Measurements from ENCODE around the gene PLEKHO2. TPM values are rescaled to one million over a fixed set of nuclear protein-coding genes. Genes with fewer than 3 reads are reported as not detected.
A peak's percentile ranks its signal among the peaks of the same experiment; 100 is the strongest.

Gene PLEKHO2
- total and polyA plus RNA-seq, 2 experiments from 2014 or later: 9.0 to 29.4 TPM

DNA sequence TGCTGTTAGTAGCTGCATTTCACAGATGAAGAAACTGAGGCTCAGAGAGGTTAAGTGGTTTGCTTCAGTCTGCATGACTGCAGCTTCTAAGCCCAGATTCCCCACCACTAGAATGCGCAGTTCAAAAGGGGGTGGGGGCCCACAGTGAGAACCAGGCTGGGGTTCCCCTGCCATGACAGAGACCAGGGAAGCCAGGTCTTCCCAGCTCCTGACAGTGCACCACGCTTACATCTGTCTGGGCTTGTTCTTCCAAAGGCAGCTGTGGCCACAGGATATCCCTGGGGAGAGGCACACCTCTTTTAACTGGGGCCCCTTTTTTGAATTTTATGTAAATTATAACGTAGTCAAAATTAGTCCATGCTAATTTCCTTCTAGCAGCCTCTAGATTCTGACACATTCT lies 5.3 kb downstream of the PLEKHO2 start (continued):
- TF ChIP-seq ZNF331 (CRISPR knock-in tag; IDR thresholded peaks at IDR 0.05; ENCODE audit: low read depth) (no peak), EZH2 (IDR thresholded peaks at IDR 0.05; ENCODE audit: low read depth, unreplicated experiment) (no peak), NANOG (IDR thresholded peaks at IDR 0.05; ENCODE audit: borderline replicate concordance) (no peak), ZNF114 (CRISPR knock-in tag; IDR thresholded peaks at IDR 0.05) (no peak), CREB1 (CRISPR knock-in tag; IDR thresholded peaks at IDR 0.05; ENCODE audit: low read depth) (no peak), JUNB (IDR thresholded peaks at IDR 0.05; ENCODE audit: unreplicated experiment) (no peak)
- TF ChIP-seq, protein P1, sequence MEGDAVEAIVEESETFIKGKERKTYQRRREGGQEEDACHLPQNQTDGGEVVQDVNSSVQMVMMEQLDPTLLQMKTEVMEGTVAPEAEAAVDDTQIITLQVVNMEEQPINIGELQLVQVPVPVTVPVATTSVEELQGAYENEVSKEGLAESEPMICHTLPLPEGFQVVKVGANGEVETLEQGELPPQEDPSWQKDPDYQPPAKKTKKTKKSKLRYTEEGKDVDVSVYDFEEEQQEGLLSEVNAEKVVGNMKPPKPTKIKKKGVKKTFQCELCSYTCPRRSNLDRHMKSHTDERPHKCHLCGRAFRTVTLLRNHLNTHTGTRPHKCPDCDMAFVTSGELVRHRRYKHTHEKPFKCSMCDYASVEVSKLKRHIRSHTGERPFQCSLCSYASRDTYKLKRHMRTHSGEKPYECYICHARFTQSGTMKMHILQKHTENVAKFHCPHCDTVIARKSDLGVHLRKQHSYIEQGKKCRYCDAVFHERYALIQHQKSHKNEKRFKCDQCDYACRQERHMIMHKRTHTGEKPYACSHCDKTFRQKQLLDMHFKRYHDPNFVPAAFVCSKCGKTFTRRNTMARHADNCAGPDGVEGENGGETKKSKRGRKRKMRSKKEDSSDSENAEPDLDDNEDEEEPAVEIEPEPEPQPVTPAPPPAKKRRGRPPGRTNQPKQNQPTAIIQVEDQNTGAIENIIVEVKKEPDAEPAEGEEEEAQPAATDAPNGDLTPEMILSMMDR (conservative IDR thresholded peaks at IDR 0.05; ENCODE audit: low read depth in 2 of 2): no peak

DNA sequence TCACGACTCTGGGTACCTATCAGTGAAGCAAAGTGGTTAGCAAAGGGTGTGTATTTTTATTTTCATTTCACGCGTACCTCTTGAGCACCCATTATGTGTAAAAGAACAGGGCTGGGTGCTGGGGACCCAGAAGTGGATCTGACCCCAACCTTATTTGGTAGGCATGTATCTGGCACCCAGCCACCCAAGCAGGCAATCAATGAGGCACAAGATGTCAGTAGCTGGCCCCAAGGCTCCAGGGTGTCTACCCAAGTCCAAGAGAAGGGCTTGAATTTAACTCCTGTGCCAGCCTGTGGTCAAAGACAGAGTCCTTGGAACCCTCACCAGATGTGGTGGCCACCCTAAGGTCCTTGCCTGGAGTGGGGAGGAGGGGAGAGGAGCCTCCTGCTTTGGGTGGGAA lies 5.7 kb downstream of the PLEKHO2 start:
- peak overlapping the region; percentile 75 for H3K27ac Mint-ChIP-seq
- H3F3A ChIP-seq (replicated peaks; ENCODE audit: low read depth): peaks cover 26% of the 10 kb centered on the region
- H3K9me3 Mint-ChIP-seq: no peaks in the 10 kb centered on the region
- H3K4me3 ChIP-seq: no peak overlapping the region
- H3K27ac ChIP-seq (ENCODE audit: low read depth): no peak overlapping the region
- peaks cover 13% of the 10 kb centered on the region; the same call in 1 of the 2 replicates for H3K36me3 ChIP-seq (ENCODE audit: insufficient read depth)
- ATAC-seq: no peak
- peaks cover 72% of the 10 kb centered on the region for H3K4me1 Mint-ChIP-seq
- H3K4me3 Mint-ChIP-seq: no peak overlapping the region
- no peaks in the 10 kb centered on the region for H3K9me2 ChIP-seq (ENCODE audit: insufficient read depth)
- peaks cover 9% of the 10 kb centered on the region for H3K27me3 Mint-ChIP-seq (ENCODE audit: insufficient read depth, low read depth, poor library complexity)
- no peaks in the 10 kb centered on the region for H3K27me3 ChIP-seq (ENCODE audit: insufficient read depth)
- peaks cover 93% of the 10 kb centered on the region for H3K79me2 ChIP-seq (replicated peaks; ENCODE audit: insufficient read depth)
- H4K20me1 ChIP-seq (replicated peaks; ENCODE audit: insufficient read depth): peaks cover 87% of the 10 kb centered on the region
- peaks cover 75% of the 10 kb centered on the region for H3K4me1 ChIP-seq (ENCODE audit: insufficient read depth)
- 0 out of 2 replicates have a peak overlapping the region, but pooled peaks have one; percentile 38 for H3K4me2 ChIP-seq
- peaks cover 35% of the 10 kb centered on the region for H3K36me3 Mint-ChIP-seq (ENCODE audit: low read depth)
- no peak for DNase-seq (ENCODE audit: low spot score)
- H2AFZ ChIP-seq: no peak overlapping the region
- TF ChIP-seq NANOG (IDR thresholded peaks at IDR 0.05; ENCODE audit: borderline replicate concordance) (no peak), ZNF114 (CRISPR knock-in tag; IDR thresholded peaks at IDR 0.05) (no peak), POLR2AphosphoS5 (IDR thresholded peaks at IDR 0.05; ENCODE audit: low read depth) (no peak), CREB1 (CRISPR knock-in tag; IDR thresholded peaks at IDR 0.05; ENCODE audit: low read depth) (no peak), ZNF331 (CRISPR knock-in tag; IDR thresholded peaks at IDR 0.05; ENCODE audit: low read depth) (no peak), STAT1 (IDR thresholded peaks at IDR 0.05; ENCODE audit: unreplicated experiment) (no peak)
- TF ChIP-seq, protein P2, sequence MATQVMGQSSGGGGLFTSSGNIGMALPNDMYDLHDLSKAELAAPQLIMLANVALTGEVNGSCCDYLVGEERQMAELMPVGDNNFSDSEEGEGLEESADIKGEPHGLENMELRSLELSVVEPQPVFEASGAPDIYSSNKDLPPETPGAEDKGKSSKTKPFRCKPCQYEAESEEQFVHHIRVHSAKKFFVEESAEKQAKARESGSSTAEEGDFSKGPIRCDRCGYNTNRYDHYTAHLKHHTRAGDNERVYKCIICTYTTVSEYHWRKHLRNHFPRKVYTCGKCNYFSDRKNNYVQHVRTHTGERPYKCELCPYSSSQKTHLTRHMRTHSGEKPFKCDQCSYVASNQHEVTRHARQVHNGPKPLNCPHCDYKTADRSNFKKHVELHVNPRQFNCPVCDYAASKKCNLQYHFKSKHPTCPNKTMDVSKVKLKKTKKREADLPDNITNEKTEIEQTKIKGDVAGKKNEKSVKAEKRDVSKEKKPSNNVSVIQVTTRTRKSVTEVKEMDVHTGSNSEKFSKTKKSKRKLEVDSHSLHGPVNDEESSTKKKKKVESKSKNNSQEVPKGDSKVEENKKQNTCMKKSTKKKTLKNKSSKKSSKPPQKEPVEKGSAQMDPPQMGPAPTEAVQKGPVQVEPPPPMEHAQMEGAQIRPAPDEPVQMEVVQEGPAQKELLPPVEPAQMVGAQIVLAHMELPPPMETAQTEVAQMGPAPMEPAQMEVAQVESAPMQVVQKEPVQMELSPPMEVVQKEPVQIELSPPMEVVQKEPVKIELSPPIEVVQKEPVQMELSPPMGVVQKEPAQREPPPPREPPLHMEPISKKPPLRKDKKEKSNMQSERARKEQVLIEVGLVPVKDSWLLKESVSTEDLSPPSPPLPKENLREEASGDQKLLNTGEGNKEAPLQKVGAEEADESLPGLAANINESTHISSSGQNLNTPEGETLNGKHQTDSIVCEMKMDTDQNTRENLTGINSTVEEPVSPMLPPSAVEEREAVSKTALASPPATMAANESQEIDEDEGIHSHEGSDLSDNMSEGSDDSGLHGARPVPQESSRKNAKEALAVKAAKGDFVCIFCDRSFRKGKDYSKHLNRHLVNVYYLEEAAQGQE (IDR thresholded peaks at IDR 0.05; ENCODE audit: unreplicated experiment): no peak
- TF ChIP-seq, protein P3, sequence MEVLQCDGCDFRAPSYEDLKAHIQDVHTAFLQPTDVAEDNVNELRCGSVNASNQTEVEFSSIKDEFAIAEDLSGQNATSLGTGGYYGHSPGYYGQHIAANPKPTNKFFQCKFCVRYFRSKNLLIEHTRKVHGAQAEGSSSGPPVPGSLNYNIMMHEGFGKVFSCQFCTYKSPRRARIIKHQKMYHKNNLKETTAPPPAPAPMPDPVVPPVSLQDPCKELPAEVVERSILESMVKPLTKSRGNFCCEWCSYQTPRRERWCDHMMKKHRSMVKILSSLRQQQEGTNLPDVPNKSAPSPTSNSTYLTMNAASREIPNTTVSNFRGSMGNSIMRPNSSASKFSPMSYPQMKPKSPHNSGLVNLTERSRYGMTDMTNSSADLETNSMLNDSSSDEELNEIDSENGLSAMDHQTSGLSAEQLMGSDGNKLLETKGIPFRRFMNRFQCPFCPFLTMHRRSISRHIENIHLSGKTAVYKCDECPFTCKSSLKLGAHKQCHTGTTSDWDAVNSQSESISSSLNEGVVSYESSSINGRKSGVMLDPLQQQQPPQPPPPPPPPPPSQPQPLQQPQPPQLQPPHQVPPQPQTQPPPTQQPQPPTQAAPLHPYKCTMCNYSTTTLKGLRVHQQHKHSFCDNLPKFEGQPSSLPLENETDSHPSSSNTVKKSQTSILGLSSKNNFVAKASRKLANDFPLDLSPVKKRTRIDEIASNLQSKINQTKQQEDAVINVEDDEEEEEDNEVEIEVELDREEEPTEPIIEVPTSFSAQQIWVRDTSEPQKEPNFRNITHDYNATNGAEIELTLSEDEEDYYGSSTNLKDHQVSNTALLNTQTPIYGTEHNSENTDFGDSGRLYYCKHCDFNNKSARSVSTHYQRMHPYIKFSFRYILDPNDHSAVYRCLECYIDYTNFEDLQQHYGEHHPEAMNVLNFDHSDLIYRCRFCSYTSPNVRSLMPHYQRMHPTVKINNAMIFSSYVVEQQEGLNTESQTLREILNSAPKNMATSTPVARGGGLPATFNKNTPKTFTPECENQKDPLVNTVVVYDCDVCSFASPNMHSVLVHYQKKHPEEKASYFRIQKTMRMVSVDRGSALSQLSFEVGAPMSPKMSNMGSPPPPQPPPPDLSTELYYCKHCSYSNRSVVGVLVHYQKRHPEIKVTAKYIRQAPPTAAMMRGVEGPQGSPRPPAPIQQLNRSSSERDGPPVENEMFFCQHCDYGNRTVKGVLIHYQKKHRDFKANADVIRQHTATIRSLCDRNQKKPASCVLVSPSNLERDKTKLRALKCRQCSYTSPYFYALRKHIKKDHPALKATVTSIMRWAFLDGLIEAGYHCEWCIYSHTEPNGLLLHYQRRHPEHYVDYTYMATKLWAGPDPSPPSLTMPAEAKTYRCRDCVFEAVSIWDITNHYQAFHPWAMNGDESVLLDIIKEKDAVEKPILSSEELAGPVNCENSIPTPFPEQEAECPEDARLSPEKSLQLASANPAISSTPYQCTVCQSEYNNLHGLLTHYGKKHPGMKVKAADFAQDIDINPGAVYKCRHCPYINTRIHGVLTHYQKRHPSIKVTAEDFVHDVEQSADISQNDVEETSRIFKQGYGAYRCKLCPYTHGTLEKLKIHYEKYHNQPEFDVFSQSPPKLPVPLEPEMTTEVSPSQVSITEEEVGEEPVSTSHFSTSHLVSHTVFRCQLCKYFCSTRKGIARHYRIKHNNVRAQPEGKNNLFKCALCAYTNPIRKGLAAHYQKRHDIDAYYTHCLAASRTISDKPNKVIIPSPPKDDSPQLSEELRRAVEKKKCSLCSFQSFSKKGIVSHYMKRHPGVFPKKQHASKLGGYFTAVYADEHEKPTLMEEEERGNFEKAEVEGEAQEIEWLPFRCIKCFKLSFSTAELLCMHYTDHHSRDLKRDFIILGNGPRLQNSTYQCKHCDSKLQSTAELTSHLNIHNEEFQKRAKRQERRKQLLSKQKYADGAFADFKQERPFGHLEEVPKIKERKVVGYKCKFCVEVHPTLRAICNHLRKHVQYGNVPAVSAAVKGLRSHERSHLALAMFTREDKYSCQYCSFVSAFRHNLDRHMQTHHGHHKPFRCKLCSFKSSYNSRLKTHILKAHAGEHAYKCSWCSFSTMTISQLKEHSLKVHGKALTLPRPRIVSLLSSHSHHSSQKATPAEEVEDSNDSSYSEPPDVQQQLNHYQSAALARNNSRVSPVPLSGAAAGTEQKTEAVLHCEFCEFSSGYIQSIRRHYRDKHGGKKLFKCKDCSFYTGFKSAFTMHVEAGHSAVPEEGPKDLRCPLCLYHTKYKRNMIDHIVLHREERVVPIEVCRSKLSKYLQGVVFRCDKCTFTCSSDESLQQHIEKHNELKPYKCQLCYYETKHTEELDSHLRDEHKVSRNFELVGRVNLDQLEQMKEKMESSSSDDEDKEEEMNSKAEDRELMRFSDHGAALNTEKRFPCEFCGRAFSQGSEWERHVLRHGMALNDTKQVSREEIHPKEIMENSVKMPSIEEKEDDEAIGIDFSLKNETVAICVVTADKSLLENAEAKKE (CRISPR knock-in tag; IDR thresholded peaks at IDR 0.05): no peak
- TF ChIP-seq, protein P1 (conservative IDR thresholded peaks at IDR 0.05; ENCODE audit: low read depth in 2 of 2): no peak
